Ovary (tissue), 9 donors: ENCODE results near the gene AFF2. TPM values are rescaled to one million over a fixed set of nuclear protein-coding genes. Genes with fewer than 3 reads are reported as not detected.
"Not testable (repeated sequence)": the region's sequence is repeated elsewhere in the genome, so short reads cannot be mapped to it uniquely, and the experiment has no call there.

Source experiments
- DNase-seq, 5 donors: peaks; one replicate each; pipeline ENCODE4 v3.0.0-alpha.2; 2019 to 2020
- H3K27ac ChIP-seq, 2 donors: fragments of 200-600 bp; one replicate each; pipeline versions ENCODE4 v1.5.1 to v1.8.0; 2019 to 2022
- H3K27me3 ChIP-seq: fragments of 200-600 bp; one replicate; pipeline ENCODE4 v1.8.0; 2022
- H3K36me3 ChIP-seq: fragments of 200-600 bp; sonication (generic); one replicate; pipeline ENCODE4 v1.5.1; 2019
- H3K4me1 ChIP-seq: one replicate; pipeline ENCODE4 v1.8.1; 2013; ENCODE audit warnings: mild to moderate bottlenecking, moderate library complexity; ENCODE audit not compliant: insufficient read depth
- H3K4me3 ChIP-seq: fragments of 200-600 bp; sonication (generic); one replicate; pipeline ENCODE4 v1.5.1; 2017
- H3K9me3 ChIP-seq, 2 donors: fragments of 200-600 bp in 1 of 2; sonication (generic) in 1 of 2; one replicate each; pipeline versions ENCODE4 v1.5.1 to v1.8.1; 2013 to 2019; ENCODE audit warnings: mild to moderate bottlenecking in 1 of 2, moderate library complexity in 1 of 2
- CTCF ChIP-seq, 3 donors: fragments of 450-650 bp in 2 of 3; fragments of 200-600 bp in 1 of 3; IDR thresholded peaks; one replicate each; pipeline versions ENCODE4 v1.5.1 to v1.8.0; 2016 to 2022; ENCODE audit warnings: antibody characterized with exemption in 3 of 3, mild to moderate bottlenecking in 1 of 3
- EP300 ChIP-seq: sonication (generic); formaldehyde crosslinking; IDR thresholded peaks from one replicate; pipeline ENCODE4 v1.6.1; 2017; ENCODE audit warnings: antibody characterized with exemption
- POLR2A ChIP-seq: fragments of 450-650 bp; IDR thresholded peaks from one replicate; pipeline ENCODE4 v1.6.1; 2017; ENCODE audit warnings: antibody characterized with exemption, mild to moderate bottlenecking, moderate library complexity
- WGBS, 3 donors: extraction: QIAGEN DNeasy Blood & Tissue Kit in 1 of 3; methylation state at CpG; one replicate each; pipeline versions ENCODE4 v1.1.5 to v1.1.7; 2013 to 2017; 5-methylcytosine and 5-hydroxymethylcytosine counted together
- intact Hi-C, 4 donors: fragments of 100-400 bp; cut with DNase I; formaldehyde crosslinking; loops; one replicate each; pipeline versions ENCODE4 v1.11.0 to v1.15.1; 2022 to 2023
- polyA plus RNA-seq, 2 donors: library from polyadenylated mRNA; stranded (reverse); fragments of 200-250 nt in 1 of 2; fragments of 350-450 nt in 1 of 2; fragmentation: Illumina TruSeq in 1 of 2; extraction: RNeasy Lipid Tissue Mini Kit (QIAGEN cat#74804) in 1 of 2; gene quantifications; one replicate each; pipeline ENCODE4 v1.2.3, GENCODE V29; 2013 to 2014
- total RNA-seq, 7 donors: library from RNA; depleted of rRNA in 2 of 7; stranded (reverse); fragments of >200 nt in 2 of 7; fragmentation: NEBNext Ultra II Directional in 3 of 7; extraction: Animal tissue kit (Norgen Biotek cat#: 25700) in 3 of 7; gene quantifications; one replicate each; pipeline versions ENCODE4 v1.1.0 to v1.2.4, GENCODE V29; 2016 to 2023
- donor health status: DM: no; HTN: no; CAD: no; lungs with moderate emphysema.
- donor health status: DM: no; HTN: no; CAD: no.
- donor health status: Bipolar disorder and iron deficiency.
- donor health status: DM: yes; HTN: yes; CAD: no.
- donor health status: DM: no; HTN: no; CAD: no.
- donor health status: DM: yes; HTN: yes; CAD: no.

The AFF2 gene
- total and polyA plus RNA-seq, 9 donors = 1.3 to 12.3 (median 4.6) TPM

DNA sequence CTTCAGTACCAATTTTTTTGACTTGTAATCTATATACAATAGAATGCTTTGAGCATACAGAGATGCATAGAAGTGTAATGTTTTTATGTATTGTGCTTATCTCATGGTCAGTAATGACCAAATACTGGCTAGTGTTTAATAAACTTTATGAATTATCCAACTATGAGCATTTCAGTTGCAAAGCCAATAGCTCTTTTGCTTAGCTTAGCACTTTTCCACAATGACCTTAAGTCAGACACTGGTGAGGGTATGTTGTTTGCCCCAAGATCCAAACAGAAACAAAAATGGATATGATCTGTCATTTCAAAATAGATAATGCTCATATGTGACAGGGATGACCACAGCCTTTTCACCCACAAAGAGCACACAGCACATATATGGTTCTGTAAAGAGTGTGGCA, 393.0 kb downstream of the AFF2 start:
- Histone ChIP-seq H3K27me3 (no peaks in the 10 kb centered on the region), H3K4me1 (no peaks in the 10 kb centered on the region), H3K27ac (no peak overlapping the region), H3K9me3 (no peaks in the 10 kb centered on the region), H3K36me3 (no peaks in the 10 kb centered on the region), H3K4me3 (no peak overlapping the region)
- TF ChIP-seq CTCF (IDR thresholded peaks at IDR 0.05) = no peak
- no peak for TF ChIP-seq POLR2A
- TF ChIP-seq EP300 = no peak
- DNase-seq = no peak
- intact Hi-C loops = no loop called here

GRCh38 chrX:148902581-148902980, 402.2 kb downstream of the AFF2 start:
- Histone ChIP-seq H3K27me3 (no peaks in the 10 kb centered on the region), H3K36me3 (no peaks in the 10 kb centered on the region), H3K4me3 (no peak overlapping the region), H3K27ac (no peak overlapping the region), H3K4me1 (no peaks in the 10 kb centered on the region), H3K9me3 (no peaks in the 10 kb centered on the region)
- TF ChIP-seq EP300 (no peak), CTCF (IDR thresholded peaks at IDR 0.05) (no peak), POLR2A (no peak)
- intact Hi-C loops = no loop called here
- no peak for DNase-seq

- H3K27ac ChIP-seq = no peak overlapping the region
- H3K4me3 ChIP-seq = no peak overlapping the region
- H3K4me1 ChIP-seq = no peaks in the 10 kb centered on the region
- no peaks in the 10 kb centered on the region for H3K36me3 ChIP-seq
- no peak for DNase-seq
- no peaks in the 10 kb centered on the region for H3K27me3 ChIP-seq
- TF ChIP-seq POLR2A (no peak), EP300 (no peak), CTCF (IDR thresholded peaks at IDR 0.05) (no peak)
- 63 to 81% (median 73%) methylated on average over 3 of the region's 3 CpGs for WGBS, 3 donors
- intact Hi-C loops = no loop called here
- H3K9me3 ChIP-seq = no peaks in the 10 kb centered on the region
Observed at GRCh38 chrX:148903176-148903575, 402.8 kb downstream of the AFF2 start.

DNA sequence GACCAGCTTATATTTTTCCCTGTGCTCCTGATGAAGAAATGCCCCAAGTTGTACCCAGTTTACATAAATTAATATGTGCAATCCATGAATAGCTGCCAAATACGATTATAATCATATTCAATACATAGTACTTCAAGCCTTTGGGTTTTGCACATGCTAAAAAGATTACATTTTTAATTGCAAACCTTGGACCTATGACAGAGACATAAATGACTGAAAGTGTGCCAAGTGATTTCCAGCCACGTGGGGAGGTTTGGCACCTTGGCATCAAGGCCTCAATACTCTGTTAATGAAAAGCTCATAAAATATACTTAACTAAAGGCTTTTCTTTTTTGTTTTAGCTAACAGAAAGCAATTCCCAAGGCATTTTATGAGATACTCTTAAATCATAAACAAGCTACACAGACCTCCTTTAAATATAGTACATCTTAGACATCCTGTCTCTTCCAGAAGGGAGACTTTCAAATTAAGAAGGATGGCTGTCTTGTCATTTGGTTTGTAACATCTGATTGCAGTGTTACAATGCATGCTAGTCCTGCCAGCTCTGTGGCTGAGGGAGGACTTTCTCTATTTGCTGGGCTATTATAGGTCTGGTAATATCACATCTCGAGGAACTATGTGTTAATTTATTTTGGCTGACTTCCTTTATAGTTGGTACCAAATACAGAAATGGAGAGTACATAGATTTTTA, 404.1 kb downstream of the AFF2 start:
- no peak overlapping the region for H3K4me3 ChIP-seq
- TF ChIP-seq POLR2A (no peak), EP300 (no peak)
- H3K36me3 ChIP-seq = no peaks in the 10 kb centered on the region
- no peak overlapping the region for H3K27ac ChIP-seq
- H3K9me3 ChIP-seq = no peaks in the 10 kb centered on the region
- H3K27me3 ChIP-seq = peaks cover 2% of the 10 kb centered on the region
- DNase-seq = no peak
- H3K4me1 ChIP-seq = no peaks in the 10 kb centered on the region
- whole genome bisulfite sequencing, 3 donors = 28 to 44% (median 36%) methylated on average over 3 of the region's 3 CpGs
- intact Hi-C loops = no loop called here

DNA sequence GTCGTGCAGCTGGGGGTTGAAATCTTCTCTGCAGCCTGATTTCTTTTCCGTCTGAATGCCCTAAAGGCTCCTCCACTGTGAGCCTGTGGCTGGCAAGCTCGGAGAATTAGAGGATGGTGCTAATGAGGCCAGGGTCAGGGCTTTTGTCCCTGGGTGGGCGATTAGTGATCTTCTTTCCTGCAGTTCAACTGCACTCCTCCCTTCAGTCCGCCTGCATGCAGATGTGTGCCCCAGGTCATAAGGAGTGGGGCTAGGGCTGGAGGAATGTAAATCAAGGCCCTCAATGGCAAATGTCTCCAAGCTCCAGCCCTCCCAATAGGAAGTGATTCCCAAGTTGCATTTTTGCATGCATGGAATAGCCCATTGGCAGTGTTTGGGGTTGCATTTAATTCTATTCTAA, 405.0 kb downstream of the AFF2 start:
- peaks cover 2% of the 10 kb centered on the region for H3K27me3 ChIP-seq
- intact Hi-C loops = no loop called here
- no peak for DNase-seq
- no peaks in the 10 kb centered on the region for H3K4me1 ChIP-seq
- 45 to 67% (median 59%) methylated on average over 5 of the region's 5 CpGs for WGBS, 3 donors
- H3K9me3 ChIP-seq = no peaks in the 10 kb centered on the region
- no peak overlapping the region for H3K27ac ChIP-seq
- TF ChIP-seq POLR2A (no peak), EP300 (no peak), CTCF (IDR thresholded peaks at IDR 0.05) (no peak)
- H3K36me3 ChIP-seq = no peaks in the 10 kb centered on the region
- no peak overlapping the region for H3K4me3 ChIP-seq

DNA sequence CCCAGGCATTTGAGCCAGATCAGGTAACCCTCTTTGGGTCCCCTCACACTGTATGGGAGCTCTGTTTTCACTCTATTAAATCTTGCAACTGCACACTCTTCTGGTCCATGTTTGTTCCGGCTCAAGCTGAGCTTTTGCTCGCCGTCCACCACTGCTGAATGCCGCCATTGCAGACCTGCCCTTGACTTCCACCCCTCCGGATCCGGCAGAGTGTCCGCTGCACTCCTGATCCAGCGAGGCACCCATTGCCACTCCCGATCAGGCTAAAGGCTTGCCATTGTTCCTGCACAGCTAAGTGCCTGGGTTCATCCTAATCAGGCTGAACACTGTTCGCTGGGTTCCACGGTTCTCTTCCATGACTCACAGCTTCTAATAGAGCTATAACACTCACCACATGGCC, 406.2 kb downstream of the AFF2 start:
- intact Hi-C loops, H3K36me3 ChIP-seq, H3K4me1 ChIP-seq, H3K27ac ChIP-seq, DNase-seq, H3K9me3 ChIP-seq, H3K27me3 ChIP-seq, H3K4me3 ChIP-seq: not testable (repeated sequence)
- WGBS, 3 donors = 92 to 93% (median 92%) methylated on average over 11 of the region's 11 CpGs
